Stimulated activated CD4-positive, alpha-beta T cell treated with anti-CD3 and anti-CD28 coated beads, Interleukin-12 subunit alpha, Interleukin-12 subunit beta, amount 100 ng/mL, for 24 hours (primary cell): ENCODE data around the gene GFAP.
A peak's percentile ranks its signal among the peaks of the same experiment; 100 is the strongest.

Source experiments
- DNase-seq, 2 experiments: peaks; one replicate each; pipeline ENCODE4 v3.0.0-alpha.2; 2020; ENCODE audit warnings: low read depth in 2 of 2

Gene GFAP

DNA sequence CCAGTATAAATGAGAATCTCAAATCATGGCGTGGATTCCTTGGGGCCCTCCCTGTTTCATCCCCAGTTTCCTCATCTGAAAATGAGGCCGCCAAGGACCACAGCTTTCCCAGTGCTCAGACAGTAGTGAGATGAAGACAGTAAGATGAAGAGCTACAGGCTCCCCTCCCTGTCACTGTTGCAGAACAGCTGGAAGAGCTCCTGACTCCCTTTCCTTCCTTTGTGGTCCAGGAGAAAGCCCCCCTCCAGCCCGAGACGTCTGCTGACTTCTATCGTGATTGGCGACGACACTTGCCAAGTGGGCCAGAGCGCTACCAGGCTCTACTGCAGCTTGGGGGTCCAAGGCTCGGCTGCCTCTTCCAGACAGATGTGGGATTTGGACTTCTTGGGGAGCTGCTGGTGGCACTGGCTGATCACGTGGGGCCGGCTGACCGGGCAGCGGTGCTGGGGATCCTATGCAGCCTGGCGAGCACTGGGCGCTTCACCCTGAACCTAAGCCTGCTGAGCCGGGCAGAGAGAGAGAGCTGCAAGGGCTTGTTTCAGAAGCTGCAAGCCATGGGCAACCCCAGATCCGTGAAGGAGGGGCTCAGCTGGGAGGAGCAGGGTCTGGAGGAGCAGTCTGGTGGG is 13.1 kb downstream of the GFAP start:
- no peak for DNase-seq

DNA sequence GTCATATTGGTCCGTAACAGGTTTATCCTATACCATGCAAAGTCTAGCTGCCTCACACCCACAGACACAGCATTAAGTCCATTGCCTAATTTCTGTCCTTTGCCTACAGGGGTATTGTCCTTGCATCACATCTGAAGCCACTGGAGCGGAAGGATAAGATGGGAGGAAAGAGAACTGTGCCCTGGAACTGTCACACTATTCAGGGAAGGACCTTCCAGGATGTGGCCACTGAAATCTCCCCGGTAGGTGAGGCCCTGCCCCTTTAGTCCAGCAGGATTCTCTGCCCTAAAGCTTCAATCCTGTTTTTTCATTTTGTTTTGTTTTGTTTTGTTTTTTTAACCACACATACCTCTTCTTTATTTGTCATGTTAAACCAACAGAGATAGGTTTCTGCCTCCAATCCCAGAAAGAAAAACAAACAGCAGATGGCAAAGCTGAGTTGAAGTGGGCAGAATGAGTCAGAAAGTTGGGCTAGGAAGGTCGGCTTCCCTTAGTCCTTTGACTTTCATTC is 13.8 kb downstream of the GFAP start:
- DNase-seq, result no peak

GRCh38 chr17:44900894-44901293 is 14.4 kb downstream of the GFAP start:
- no peak for DNase-seq

DNA sequence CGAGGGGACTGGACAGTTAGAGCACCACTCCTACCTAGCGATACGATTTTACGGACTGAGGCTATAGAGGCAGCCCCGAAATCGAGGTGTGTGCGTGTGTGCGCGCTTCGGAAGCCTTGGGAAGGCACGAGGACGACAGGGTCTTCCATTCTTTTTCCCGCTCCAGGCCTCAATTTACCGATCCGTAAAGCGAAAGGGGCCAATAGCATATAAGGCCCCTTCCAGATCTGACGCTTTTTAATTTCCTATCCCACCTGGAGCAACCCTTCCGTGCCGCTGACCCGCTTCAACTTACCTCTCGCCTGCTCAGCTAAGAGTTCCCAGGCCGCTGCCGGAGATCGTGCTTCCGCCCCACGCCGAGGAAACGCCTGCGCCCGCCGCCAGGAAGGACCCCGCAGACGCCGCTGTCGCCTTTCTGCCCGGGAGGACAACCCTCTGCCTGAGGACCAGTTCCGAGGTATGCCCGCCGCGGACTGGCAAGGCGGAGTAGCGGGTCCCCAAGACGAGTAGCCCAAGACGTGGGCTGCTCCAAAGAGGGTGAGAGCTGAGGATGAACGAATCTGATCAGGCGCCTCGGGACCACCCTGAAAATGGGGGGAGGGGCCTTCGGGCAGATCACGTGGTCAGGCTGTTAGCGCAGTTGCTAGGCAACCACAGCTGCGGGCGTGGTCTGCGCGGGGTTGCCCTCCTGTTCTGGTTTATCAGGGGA is 16.1 kb downstream of the GFAP start, which contains the start of gene EFTUD2:
TSS of gene EFTUD2 (minus strand) at position 372 of the 709 bp plus-strand sequence. CDS start 4,924 bp downstream, outside the sequence.
- DNase-seq, result peak; percentile 84 to 91

DNA sequence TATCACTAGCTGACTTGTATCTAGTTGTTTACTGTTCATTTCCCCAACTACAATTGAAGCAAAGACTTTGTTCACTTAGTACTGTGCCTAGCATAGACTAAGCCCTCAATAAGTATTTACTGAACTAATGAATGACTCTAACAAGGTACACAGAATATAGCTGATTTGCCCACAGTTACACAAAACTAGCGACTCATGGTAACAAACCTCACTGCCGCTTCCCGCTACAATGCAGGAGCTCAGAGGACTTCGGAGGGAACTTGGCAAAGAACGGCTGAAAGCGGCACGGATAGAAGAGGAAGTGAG is 16.6 kb downstream of the GFAP start:
- no peak for DNase-seq

GRCh38 chr17:44894642-44895041 is 20.7 kb downstream of the GFAP start:
- DNase-seq, result no peak

DNA sequence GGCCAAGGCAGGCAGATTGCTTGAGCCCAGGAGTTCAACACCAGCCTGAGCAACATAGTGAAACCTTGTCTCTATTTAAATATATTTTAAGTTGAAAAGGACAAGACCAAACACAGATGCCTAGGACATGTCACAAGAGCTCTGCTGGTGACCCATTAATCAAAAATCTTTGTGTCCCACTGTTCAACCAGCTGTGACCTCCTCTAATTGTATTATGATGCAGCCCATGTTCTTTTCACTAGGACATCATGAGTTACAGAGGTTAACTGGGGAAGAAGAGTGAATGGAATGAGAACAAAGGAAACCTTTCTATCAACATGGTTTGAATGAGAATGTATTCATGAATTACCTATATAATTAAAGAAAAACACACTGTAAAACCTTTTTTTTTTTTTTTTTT is 23.1 kb downstream of the GFAP start:
- DNase-seq, result no peak

DNA sequence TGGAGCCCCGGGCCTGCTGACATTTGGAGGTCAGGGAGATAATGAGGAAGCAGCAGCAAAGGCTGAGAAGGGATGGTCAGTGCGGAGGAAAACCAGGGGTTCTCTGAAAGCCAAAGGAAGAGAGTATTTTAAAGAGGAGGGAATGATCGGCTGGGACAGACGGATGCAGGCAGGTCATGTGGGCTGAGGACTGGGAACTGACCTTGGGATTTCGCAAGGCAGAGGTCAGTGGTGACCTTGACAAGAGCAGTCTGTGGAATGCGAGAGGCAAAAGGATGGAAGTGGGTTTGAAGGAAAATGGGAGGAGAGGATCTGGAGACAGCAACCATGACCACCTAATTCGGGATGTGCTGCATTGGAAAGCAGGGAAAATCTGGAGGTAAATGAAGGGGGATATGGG is 26.3 kb downstream of the GFAP start:
- no peak for DNase-seq

DNA sequence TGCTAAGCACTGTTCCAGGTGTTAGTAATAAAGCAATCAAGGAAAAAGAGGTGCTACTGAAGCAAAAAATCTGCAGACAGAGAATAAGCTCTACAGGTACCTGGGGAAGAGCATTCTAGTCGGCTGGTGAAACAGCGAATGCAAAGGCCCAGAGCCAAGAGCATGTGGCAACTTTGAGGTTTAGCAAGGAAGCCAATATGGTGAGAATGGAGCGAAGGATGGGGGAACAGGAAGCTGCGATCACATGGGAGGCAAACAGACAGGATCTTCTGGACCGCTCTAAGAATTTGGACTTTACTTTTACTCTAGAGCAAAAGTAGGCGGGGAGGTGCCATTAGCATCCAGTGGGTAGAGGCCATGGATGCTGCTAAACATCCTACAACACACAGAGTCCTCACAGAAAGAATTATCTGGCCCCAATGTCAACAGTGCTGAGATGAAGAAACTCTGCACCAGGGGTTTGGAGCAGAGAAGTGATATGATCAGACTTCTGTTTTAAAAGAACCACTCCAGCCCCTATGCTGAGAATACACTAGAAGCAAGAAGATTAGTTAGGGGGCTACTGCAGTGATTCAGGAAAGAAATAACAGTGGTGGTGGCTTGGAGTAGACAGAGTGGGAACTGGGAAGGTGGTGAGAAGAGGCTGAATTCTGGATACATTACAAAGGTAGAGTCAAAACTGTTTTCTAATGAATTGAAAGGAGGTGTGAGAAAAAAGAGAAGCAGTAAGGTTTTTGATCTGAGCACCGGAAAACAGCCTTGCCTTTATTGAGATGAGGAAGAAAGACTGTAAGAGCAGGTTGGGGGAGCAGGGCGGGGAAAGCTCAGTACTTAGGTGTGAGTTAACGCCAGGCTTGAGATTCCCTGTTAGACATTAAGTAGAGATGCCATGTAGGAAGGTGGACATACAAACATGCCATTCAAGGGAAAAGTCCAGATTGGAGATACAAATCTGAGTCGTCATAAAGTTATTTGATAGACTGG is 27.0 kb downstream of the GFAP start:
- DNase-seq, result no peak

DNA sequence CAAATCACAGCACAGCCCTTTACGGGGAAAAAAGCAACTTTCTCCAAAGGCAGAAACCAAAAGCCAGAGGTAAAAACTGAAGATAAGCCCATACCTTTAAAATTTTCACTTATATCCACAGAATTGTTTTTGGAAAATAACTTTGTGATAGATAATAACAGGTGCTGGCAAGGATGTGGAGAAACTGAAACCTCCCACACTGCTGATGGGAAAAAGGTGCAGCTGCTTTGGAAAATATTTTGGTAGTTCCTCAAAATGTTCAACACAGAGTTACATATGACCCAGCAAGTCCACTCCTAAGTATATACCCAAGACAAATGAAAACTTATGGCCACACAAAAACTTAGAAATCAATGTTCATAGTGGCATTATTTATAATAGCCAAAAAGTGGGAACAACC is 28.3 kb downstream of the GFAP start:
- DNase-seq, result no peak

DNA sequence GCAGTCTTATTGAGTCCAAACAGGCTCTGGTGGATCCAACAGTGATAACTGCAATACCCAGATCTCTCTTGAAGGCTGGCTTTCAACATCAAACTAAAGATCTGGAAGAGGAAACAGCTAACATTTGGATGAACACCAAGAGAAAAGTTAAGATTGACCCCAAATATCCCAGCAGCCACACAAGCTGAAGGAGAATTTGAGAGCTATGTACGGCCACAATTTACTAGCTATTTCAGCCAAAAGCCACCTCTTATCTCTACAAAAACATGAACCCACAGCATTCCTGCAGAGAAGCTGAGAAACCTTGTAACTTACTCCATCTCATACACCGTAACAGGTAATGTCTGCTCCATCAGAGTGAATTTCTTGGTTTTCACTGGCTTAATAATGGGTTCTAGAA is 30.4 kb downstream of the GFAP start:
- no peak for DNase-seq

- no peak for DNase-seq
Measured at GRCh38 chr17:44881145-44881544, 34.2 kb downstream of the GFAP start.

GRCh38 chr17:44880062-44880461 is 35.2 kb downstream of the GFAP start:
- DNase-seq, result no peak

DNA sequence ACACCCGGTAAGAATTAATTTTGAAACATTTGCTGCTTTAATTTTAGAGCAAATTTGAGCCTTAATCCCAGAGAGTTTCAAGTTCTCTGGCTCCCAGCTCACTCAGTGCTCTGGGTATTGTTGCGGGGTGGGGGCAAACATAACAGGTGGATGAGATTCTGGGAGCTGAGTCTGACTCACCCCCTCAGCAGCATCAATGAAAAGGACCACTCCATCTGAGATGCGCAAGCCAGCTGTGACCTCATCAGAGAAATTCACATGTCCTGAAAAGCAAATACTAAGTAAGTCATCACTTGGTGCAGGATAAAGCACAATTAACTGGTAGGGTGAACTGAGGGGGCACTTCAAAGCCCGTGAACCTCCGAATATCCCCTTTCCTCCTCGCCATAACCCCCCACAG is 35.9 kb downstream of the GFAP start:
- DNase-seq, result no peak

DNA sequence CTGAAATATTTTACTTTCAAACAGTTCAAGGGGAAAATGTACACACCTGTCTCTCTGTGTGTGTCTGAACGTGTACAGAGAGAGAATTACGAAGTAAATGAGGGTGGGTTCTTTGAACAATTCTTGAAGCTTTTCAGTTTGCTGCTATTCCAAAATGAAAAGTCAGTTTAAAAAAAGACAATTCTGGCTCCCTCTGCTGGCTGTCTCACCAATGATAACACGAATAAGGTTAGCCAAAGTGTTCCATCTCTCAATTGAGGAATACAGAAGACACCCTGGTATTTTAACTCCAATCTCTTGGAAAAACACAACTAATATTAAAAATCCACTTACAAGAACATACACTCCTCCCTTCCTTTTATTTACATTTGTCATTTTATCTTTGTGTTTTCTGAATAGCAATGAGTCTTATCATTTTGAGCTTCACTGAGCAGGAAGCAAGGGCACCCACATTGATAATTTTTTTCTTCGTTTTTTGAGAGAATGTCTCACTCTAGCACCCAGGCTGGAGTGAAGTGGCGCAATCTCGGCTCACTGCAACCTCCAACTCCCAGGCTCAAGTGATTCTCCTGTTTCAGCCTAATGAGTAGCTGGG is 36.6 kb downstream of the GFAP start:
- DNase-seq, result peak in 1 of 2 experiments; percentile 8

DNA sequence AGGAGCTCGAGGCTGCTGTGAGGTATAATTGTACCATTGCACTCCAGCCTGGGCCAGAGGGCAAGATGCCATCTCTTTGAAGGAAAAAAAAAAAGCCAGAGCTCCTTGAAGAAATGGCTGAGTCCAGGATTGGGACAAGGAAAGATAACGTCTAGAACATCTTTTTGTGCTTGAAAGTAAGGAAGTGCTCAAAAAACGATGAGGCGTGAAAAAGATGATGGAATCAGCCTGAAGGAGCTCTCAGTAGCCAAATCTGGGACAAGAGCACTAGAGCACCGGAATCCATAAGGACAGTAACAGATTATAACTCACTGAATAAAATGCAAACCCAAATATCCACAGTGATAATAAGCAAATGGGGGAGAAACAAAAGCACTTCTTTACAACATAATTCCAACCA is 38.2 kb downstream of the GFAP start:
- DNase-seq, result no peak

GRCh38 chr17:44875761-44876160 is 39.5 kb downstream of the GFAP start:
- DNase-seq, result no peak

GRCh38 chr17:44872131-44872768 is 43.0 kb downstream of the GFAP start:
- DNase-seq, result no peak

DNA sequence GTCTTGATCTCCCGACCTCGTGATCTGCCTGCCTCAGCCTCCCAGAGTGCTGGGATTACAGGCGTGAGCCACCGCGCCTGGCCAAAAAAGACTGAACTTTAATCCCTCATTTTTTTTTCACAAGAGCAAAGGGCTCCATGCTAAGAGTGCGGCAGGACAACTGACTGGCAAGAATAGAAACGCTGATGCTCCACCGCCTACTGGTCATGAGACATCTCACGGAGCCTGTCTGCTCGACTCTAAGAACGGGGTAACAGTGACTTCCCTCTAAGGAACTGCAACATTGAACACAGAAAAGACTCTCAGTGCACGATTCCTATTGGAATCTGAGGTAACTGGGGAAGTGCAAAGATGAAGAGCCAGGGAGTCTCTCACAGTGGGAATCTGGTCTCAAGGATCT is 43.7 kb downstream of the GFAP start:
- DNase-seq, result no peak

GRCh38 chr17:44867841-44868240 is 47.5 kb downstream of the GFAP start:
- no peak for DNase-seq

- no peak for DNase-seq
Measured at GRCh38 chr17:44865931-44866330, 49.4 kb downstream of the GFAP start.
